GM18868 (cell line): ENCODE results near the gene ST3GAL6.

Source experiments
- ATAC-seq: cut with Tn5 transposase; IDR thresholded peaks from one replicate; pipeline ENCODE4 v1.9.1; 2021; ENCODE audit warnings: mild to moderate bottlenecking, moderate library complexity; ENCODE audit not compliant: unreplicated experiment

Gene ST3GAL6

GRCh38 chr3:98843266-98843959, 80.3 kb downstream of the ST3GAL6 start:
- ATAC-seq = no peak
